Measurements from ENCODE around the gene KCNQ1.

Gene KCNQ1

DNA sequence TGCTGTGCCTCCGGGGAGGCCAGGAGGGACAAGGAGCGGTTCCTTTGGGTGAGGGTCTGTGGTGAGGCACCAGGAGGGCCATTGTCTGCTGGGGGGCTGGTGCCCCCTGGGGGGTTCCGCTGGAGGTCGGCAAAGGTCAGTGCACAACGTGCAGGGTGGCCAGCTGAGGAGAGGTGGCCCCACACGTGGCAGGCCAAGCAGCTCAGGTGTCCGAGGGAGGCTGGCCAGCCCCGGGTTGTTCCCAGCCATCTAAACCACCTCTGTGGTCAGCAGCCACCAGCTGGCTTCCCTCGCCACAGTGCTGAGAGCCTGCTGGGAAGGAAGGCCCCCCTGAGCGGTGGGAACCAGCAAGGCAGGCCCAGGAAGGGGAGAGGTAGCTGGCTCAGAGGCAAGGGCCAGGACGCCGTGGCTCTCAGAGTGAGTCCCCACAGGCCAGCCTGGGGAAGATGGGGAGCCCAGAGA is 40.0 kb upstream of the KCNQ1 start:
- no peak overlapping the region for H3K27ac ChIP-seq (ENCODE audit: low read length)
- ATAC-seq (ENCODE audit: insufficient read depth, low read depth) (no peak), DNase-seq (no peak)
- no peak overlapping the region for H2AFZ ChIP-seq (ENCODE audit: low read depth, low read length)
- H3K4me2 ChIP-seq (ENCODE audit: insufficient read depth, low read length): no peak overlapping the region
- H3K27me3 ChIP-seq (ENCODE audit: insufficient read depth, low read length, poor library complexity): no peaks in the 10 kb centered on the region
- peaks cover 28% of the 10 kb centered on the region for H3K79me2 ChIP-seq (ENCODE audit: insufficient read depth, low read length)
- no peak overlapping the region for H3K9ac ChIP-seq (ENCODE audit: low read depth, low read length)
- peaks cover 40% of the 10 kb centered on the region for H4K20me1 ChIP-seq (ENCODE audit: insufficient read depth, low read length)
- no peak overlapping the region for H3K4me3 ChIP-seq (ENCODE audit: low read depth in 1 of 2, low read length in 2 of 2)
- H3K36me3 ChIP-seq (ENCODE audit: insufficient read depth, low read length): peaks cover 36% of the 10 kb centered on the region
- TF ChIP-seq CTCF (IDR thresholded peaks at IDR 0.05; ENCODE audit: borderline replicate concordance, extremely low read depth, low read length, poor library complexity, severe bottlenecking) (no peak), EZH2 (IDR thresholded peaks at IDR 0.05; ENCODE audit: borderline replicate concordance, low read depth, low read length, severe bottlenecking) (no peak)
- H3K4me1 ChIP-seq (ENCODE audit: insufficient read depth, low read length): peaks cover 17% of the 10 kb centered on the region
- no peaks in the 10 kb centered on the region for H3K9me3 ChIP-seq (ENCODE audit: insufficient read depth, low read length, severe bottlenecking)

DNA sequence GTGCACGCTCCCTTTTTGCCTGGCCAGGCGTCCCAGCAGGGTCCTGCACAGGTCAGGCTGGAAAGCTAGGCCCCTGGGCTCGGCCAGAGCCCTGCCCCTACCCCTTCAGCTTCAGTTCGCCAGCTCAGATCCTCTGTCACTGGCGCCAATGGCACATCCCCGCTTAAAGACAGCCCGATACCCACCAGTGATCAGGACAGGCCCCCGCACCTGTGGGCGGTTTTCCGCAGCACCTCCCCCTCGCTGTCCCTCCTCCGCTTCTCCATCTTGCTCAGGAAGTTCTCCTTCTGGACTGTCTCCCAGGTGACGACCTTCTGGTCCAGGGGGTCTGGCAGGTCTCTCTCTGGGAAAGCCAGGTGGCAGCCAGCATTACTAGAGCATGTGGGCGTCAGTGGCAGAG is 38.4 kb upstream of the KCNQ1 start:
- H3K4me2 ChIP-seq (ENCODE audit: insufficient read depth, low read length): no peak overlapping the region
- TF ChIP-seq CTCF (IDR thresholded peaks at IDR 0.05; ENCODE audit: borderline replicate concordance, extremely low read depth, low read length, poor library complexity, severe bottlenecking): no peak
- TF ChIP-seq EZH2 (IDR thresholded peaks at IDR 0.05; ENCODE audit: borderline replicate concordance, low read depth, low read length, severe bottlenecking): no peak
- no peak overlapping the region for H3K4me3 ChIP-seq (ENCODE audit: low read depth in 1 of 2, low read length in 2 of 2)
- no peak overlapping the region for H3K9ac ChIP-seq (ENCODE audit: low read depth, low read length)
- peaks cover 31% of the 10 kb centered on the region for H4K20me1 ChIP-seq (ENCODE audit: insufficient read depth, low read length)
- peaks cover 13% of the 10 kb centered on the region for H3K4me1 ChIP-seq (ENCODE audit: insufficient read depth, low read length)
- H3K27me3 ChIP-seq (ENCODE audit: insufficient read depth, low read length, poor library complexity): no peaks in the 10 kb centered on the region
- peaks cover 31% of the 10 kb centered on the region for H3K36me3 ChIP-seq (ENCODE audit: insufficient read depth, low read length)
- H3K27ac ChIP-seq (ENCODE audit: low read length): no peak overlapping the region
- peaks cover 16% of the 10 kb centered on the region for H3K79me2 ChIP-seq (ENCODE audit: insufficient read depth, low read length)
- no peaks in the 10 kb centered on the region for H3K9me3 ChIP-seq (ENCODE audit: insufficient read depth, low read length, severe bottlenecking)
- ATAC-seq (ENCODE audit: insufficient read depth, low read depth) (no peak), DNase-seq (no peak)
- no peak overlapping the region for H2AFZ ChIP-seq (ENCODE audit: low read depth, low read length)

DNA sequence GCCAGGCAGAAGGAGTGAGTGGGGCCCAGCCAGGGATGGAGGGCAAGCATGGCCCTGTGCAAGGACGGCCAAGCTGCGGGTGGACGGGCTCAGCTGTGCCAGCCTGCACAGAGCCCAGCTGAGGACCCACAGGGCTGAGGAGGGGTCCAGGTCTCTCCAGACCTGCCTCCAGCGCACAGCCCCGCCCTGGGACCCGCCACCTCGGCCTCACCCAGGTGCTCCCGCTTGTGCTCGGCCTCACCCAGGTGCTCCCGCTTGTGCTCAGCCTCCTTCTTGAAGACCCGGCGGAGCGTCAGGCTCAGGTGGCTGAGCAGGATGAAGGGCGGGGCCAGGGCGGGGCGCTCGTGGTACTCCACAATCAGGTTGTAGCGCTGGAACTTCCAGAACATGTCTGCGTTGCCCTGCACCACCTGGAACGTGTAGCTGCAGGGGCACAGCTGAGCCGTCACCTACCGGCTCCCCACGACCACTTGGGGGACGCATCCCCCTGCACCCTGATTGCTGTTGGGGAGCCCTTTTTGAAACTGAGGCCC is 37.9 kb upstream of the KCNQ1 start:
- ATAC-seq (ENCODE audit: insufficient read depth, low read depth) (no peak), DNase-seq (no peak)
- TF ChIP-seq CTCF (IDR thresholded peaks at IDR 0.05; ENCODE audit: borderline replicate concordance, extremely low read depth, low read length, poor library complexity, severe bottlenecking): no peak
- no peak for TF ChIP-seq EZH2 (IDR thresholded peaks at IDR 0.05; ENCODE audit: borderline replicate concordance, low read depth, low read length, severe bottlenecking)
- Histone ChIP-seq H3K27ac (ENCODE audit: low read length) (no peak overlapping the region), H3K36me3 (ENCODE audit: insufficient read depth, low read length) (peaks cover 27% of the 10 kb centered on the region), H3K79me2 (ENCODE audit: insufficient read depth, low read length) (peaks cover 12% of the 10 kb centered on the region), H2AFZ (ENCODE audit: low read depth, low read length) (no peak overlapping the region), H4K20me1 (ENCODE audit: insufficient read depth, low read length) (peaks cover 27% of the 10 kb centered on the region), H3K4me1 (ENCODE audit: insufficient read depth, low read length) (peaks cover 8% of the 10 kb centered on the region), H3K9ac (ENCODE audit: low read depth, low read length) (no peak overlapping the region), H3K27me3 (ENCODE audit: insufficient read depth, low read length, poor library complexity) (no peaks in the 10 kb centered on the region), H3K9me3 (ENCODE audit: insufficient read depth, low read length, severe bottlenecking) (no peaks in the 10 kb centered on the region), H3K4me3 (ENCODE audit: low read depth in 1 of 2, low read length in 2 of 2) (no peak overlapping the region), H3K4me2 (ENCODE audit: insufficient read depth, low read length) (no peak overlapping the region)
